ENCODE results near the gene CLN3.

DNA sequence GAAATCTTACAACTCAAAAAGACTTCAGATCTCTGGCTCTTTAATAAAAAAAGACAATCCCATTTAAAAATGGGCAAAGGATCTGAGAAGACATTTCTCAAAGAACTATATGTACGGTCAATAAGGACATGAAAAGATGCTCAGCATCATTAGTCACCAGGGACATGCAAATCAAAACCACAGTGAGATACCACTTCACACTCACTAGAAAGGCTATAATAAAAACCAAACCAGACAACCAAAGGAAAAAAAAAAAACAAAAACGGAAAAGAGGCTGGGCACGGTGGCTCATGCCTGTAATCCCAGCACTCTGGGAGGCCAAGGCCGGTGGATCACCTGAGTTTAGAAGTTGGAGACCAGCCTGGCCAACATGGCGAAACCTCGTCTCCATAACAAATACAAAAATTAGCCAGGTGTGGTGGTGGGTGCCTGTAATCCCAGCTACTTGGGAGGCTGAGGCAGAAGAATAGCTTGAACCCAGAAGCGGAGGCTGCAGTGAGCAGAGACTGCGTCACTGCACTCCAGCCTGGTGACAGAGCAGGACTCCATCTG is 18.1 kb downstream of the CLN3 start:
- TF ChIP-seq TARDBP (IDR thresholded peaks at IDR 0.05) (no peak), POLR2A (conservative IDR thresholded peaks at IDR 0.05) (no peak), SP1 (CRISPR knock-in tag; IDR thresholded peaks at IDR 0.05) (no peak), TBP (optimal IDR thresholded peaks at IDR 0.05; ENCODE audit: low read depth, low read length) (no peak), ARHGAP35 (IDR thresholded peaks at IDR 0.05; ENCODE audit: partially characterized antibody) (no peak), NONO (IDR thresholded peaks at IDR 0.05; ENCODE audit: low read depth in 2 of 2, low read length in 1 of 2) (no peak), RBBP5 (IDR thresholded peaks at IDR 0.05; ENCODE audit: borderline replicate concordance, insufficient read depth, low read length, poor library complexity, severe bottlenecking) (no peak)
- TF ChIP-seq, protein P1, sequence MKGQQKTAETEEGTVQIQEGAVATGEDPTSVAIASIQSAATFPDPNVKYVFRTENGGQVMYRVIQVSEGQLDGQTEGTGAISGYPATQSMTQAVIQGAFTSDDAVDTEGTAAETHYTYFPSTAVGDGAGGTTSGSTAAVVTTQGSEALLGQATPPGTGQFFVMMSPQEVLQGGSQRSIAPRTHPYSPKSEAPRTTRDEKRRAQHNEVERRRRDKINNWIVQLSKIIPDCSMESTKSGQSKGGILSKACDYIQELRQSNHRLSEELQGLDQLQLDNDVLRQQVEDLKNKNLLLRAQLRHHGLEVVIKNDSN (CRISPR knock-in tag; IDR thresholded peaks at IDR 0.05), result no peak
- TF ChIP-seq, protein P2, sequence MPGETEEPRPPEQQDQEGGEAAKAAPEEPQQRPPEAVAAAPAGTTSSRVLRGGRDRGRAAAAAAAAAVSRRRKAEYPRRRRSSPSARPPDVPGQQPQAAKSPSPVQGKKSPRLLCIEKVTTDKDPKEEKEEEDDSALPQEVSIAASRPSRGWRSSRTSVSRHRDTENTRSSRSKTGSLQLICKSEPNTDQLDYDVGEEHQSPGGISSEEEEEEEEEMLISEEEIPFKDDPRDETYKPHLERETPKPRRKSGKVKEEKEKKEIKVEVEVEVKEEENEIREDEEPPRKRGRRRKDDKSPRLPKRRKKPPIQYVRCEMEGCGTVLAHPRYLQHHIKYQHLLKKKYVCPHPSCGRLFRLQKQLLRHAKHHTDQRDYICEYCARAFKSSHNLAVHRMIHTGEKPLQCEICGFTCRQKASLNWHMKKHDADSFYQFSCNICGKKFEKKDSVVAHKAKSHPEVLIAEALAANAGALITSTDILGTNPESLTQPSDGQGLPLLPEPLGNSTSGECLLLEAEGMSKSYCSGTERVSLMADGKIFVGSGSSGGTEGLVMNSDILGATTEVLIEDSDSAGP (CRISPR knock-in tag; IDR thresholded peaks at IDR 0.05), result no peak
